GM21390 (cell line): ENCODE data around the gene PINK1.
"Not testable (repeated sequence)": the region's sequence is repeated elsewhere in the genome, so short reads cannot be mapped to it uniquely, and the experiment has no call there.

ENCODE experiments used
- ATAC-seq: cut with Tn5 transposase; IDR thresholded peaks from one replicate; pipeline ENCODE4 v1.9.1; 2021; ENCODE audit not compliant: unreplicated experiment

Gene PINK1

GRCh38 chr1:20673626-20674025 lies 40.4 kb downstream of the PINK1 start:
- not testable (repeated sequence) for ATAC-seq

GRCh38 chr1:20678599-20678998 lies 45.3 kb downstream of the PINK1 start:
- no peak for ATAC-seq

GRCh38 chr1:20680269-20680668 lies 47.0 kb downstream of the PINK1 start:
- no peak for ATAC-seq

GRCh38 chr1:20681999-20682398 lies 48.7 kb downstream of the PINK1 start:
- no peak for ATAC-seq

GRCh38 chr1:20682571-20683236 lies 49.4 kb downstream of the PINK1 start:
- no peak for ATAC-seq

- ATAC-seq, result no peak
Measured at GRCh38 chr1:20683614-20684013, 50.4 kb downstream of the PINK1 start.

GRCh38 chr1:20684050-20684620 lies 50.9 kb downstream of the PINK1 start:
- ATAC-seq, result no peak

GRCh38 chr1:20684651-20685050 lies 51.4 kb downstream of the PINK1 start:
- ATAC-seq, result no peak

GRCh38 chr1:20685099-20685662 lies 51.9 kb downstream of the PINK1 start:
- ATAC-seq, result no peak

- no peak for ATAC-seq
Measured at GRCh38 chr1:20685741-20686140, 52.5 kb downstream of the PINK1 start.

GRCh38 chr1:20686883-20687725 lies 53.8 kb downstream of the PINK1 start:
- no peak for ATAC-seq

GRCh38 chr1:20689645-20690056 lies 56.4 kb downstream of the PINK1 start:
- ATAC-seq, result no peak

GRCh38 chr1:20691872-20692271 lies 58.6 kb downstream of the PINK1 start:
- ATAC-seq, result no peak

- no peak for ATAC-seq
Measured at GRCh38 chr1:20693623-20694022, 60.4 kb downstream of the PINK1 start.

- no peak for ATAC-seq
Measured at GRCh38 chr1:20695515-20695914, 62.3 kb downstream of the PINK1 start.

GRCh38 chr1:20696397-20697333 lies 63.4 kb downstream of the PINK1 start:
- ATAC-seq, result peak; percentile 63

- ATAC-seq, result no peak
Measured at GRCh38 chr1:20697563-20697962, 64.3 kb downstream of the PINK1 start.

GRCh38 chr1:20698195-20698910 lies 65.1 kb downstream of the PINK1 start:
- ATAC-seq, result no peak

- no peak for ATAC-seq
Measured at GRCh38 chr1:20699558-20699957, 66.3 kb downstream of the PINK1 start.

- ATAC-seq, result no peak
Measured at GRCh38 chr1:20700636-20701215, 67.5 kb downstream of the PINK1 start.
